ENCODE measurements around the gene ESR1. TPM values are rescaled to one million over a fixed set of nuclear protein-coding genes. Genes with fewer than 3 reads are reported as not detected.

Gene ESR1
- total and polyA plus RNA-seq, 2 donors (not counting 3 experiments of a cell fraction or from before 2014, with no cell fraction given): 0.01 TPM; not detected in 1

DNA sequence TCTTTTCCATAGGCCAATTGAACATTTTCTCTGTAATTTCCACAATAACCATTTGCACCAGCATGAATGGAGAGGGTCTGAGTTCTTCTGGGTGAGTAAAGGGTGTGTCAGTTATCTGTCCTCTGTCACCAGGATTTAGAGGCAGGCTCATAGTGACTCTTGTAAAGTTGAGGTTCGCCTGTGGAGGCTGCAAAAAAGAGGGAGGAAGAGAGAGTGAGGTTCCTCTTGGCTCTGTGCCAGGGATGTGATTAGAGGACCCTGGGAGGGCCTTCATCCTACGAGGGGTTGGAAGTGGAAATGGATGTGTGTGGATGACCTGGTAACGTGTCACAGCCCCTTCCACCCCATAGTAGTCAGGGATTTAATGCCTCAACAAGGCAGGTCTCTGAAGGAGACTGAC is 242.0 kb downstream of the ESR1 start:
- Histone ChIP-seq H3K9me1 (replicated peaks; ENCODE audit: control insufficient read depth, extremely low read depth, insufficient read depth, low read length) (no peaks in the 10 kb centered on the region), H3K4me3 (replicated peaks in 1 of 3; ENCODE audit: insufficient read depth in 1 of 3, low read depth in 1 of 3, low read length in 3 of 3) (no peak overlapping the region), H3K4me2 (ENCODE audit: insufficient read depth, low read length) (no peak overlapping the region), H3K36me3 (ENCODE audit: control insufficient read depth in 2 of 2, extremely low read depth in 1 of 2, insufficient read depth in 2 of 2, low read length in 2 of 2) (no peaks in the 10 kb centered on the region), H3K27ac (ENCODE audit: insufficient read depth, low read depth, low read length) (no peak overlapping the region), H3K9me3 (replicated peaks; ENCODE audit: control insufficient read depth, insufficient read depth, low read length) (no peaks in the 10 kb centered on the region), H3K27me3 (ENCODE audit: control insufficient read depth in 2 of 2, insufficient read depth in 2 of 2, low read length in 2 of 2) (peaks cover 4 to 6% of the 10 kb centered on the region in 2 experiments), H2AFZ (ENCODE audit: low read depth, low read length) (no peak overlapping the region), H3K9ac (replicated peaks; ENCODE audit: extremely low read depth, insufficient read depth, low read length) (no peak overlapping the region), H3K79me2 (ENCODE audit: control insufficient read depth, insufficient read depth, low read length) (no peaks in the 10 kb centered on the region), H3K4me1 (ENCODE audit: control insufficient read depth, extremely low read depth, insufficient read depth, low read length) (no peaks in the 10 kb centered on the region), H4K20me1 (replicated peaks; ENCODE audit: control insufficient read depth, extremely low read depth, insufficient read depth, low read length) (no peaks in the 10 kb centered on the region)
- ChIA-PET POLR2A (no interaction called here), CTCF (no interaction called here)
- intact Hi-C loops (cut with micrococcal nuclease): no loop called here
- FAIRE-seq: no peak
- BruUV-seq (replicated peaks): no TSS peak
- no peak for TF ChIP-seq JUN (IDR thresholded peaks at IDR 0.05; ENCODE audit: borderline replicate concordance, insufficient read depth, insufficient read length, low read depth)
- no peak for TF ChIP-seq CTCF (IDR thresholded peaks at IDR 0.05; ENCODE audit: extremely low read depth in 1 of 2, insufficient read depth in 1 of 2, low read depth in 1 of 2, low read length in 2 of 2)
- TF ChIP-seq EZH2 (IDR thresholded peaks at IDR 0.05; ENCODE audit: borderline replicate concordance, low read depth, low read length, severe bottlenecking): no peak
- TF ChIP-seq, protein P1, sequence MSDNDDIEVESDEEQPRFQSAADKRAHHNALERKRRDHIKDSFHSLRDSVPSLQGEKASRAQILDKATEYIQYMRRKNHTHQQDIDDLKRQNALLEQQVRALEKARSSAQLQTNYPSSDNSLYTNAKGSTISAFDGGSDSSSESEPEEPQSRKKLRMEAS (IDR thresholded peaks at IDR 0.05; ENCODE audit: insufficient read depth, insufficient read length): no peak
- no peak for TF ChIP-seq POLR2AphosphoS5 (IDR thresholded peaks at IDR 0.05; ENCODE audit: insufficient read depth, low read depth, low read length)
- TF ChIP-seq GATA2 (IDR thresholded peaks at IDR 0.05; ENCODE audit: insufficient read depth, insufficient read length, low read depth, low read length): no peak
- TF ChIP-seq FOS (IDR thresholded peaks at IDR 0.05; ENCODE audit: borderline replicate concordance, insufficient read depth, low read length): no peak
- no peak for TF ChIP-seq POLR2A (IDR thresholded peaks at IDR 0.05; ENCODE audit: low read depth, low read length)
- TF ChIP-seq MYC (IDR thresholded peaks at IDR 0.05; ENCODE audit: low read depth, low read length): no peak
- dilution Hi-C loops (cut with MboI; ENCODE audit: extremely low pct_ligation_motif_present, low sequenced_read_pairs): no loop called here
- DNase-seq (ENCODE audit: low read depth, low spot score): no peak
